ENCODE results near the gene TSPAN4.

The TSPAN4 gene

DNA sequence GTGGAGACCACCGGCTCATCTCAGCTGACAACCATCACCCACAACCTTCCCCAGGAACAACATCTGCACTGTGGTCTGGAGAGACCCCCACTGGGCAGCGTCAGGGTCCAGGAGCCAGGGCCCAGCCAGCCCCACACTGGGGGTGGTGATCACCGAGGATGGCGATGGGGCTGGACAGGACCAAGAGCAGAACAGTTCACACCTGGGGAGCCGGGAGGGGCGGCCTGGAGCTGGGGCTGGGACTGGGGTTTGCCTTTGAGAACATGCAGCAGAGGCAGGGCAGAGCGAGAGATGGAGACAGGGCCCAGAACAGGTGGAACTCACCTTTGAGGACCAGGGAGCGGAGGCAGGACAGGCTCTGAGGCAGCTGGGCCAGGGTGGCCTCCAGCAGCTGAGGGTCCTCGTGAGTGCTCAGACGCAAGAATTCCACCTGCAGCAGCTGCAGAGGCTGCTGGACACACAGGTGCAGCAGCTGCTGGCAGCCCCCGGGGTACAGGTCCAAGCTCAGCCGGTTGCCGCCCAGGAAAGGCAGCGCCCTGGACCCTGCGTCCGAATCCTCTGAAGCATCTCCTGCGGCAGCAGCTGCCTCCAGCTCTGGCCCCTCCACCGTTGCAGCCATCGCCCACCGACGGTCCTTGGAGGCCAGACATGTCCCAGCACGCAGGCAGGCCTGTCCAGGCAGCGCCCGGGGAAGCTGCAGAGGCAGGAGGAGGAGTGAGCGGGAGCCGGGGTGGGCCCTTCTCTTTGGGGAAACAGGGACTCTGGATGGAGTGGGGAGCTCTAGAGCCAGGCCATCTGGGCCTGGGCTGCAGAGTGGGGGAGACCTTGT, 38.7 kb upstream of the TSPAN4 start:
- in situ Hi-C loops (cut with MboI; ENCODE audit: low sequenced_read_pairs), result no loop called here

DNA sequence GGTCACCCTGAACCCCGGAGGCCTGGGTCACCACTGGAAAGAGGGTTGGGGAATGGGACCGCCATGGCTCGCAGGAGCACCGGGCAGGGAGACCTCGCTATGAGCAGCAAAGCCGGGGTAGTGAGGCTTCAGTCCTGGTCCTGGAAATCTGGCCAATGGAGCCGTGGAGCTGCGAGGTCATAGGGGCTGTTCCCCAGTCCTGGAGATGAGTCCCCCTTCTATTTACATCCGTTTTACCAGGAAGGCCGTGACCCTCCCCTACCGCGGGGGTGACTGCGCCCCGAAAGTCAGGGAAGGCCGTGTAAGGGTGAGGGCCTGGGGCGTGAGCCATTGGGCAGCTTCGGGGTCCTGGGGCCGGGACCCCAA, 38.1 kb upstream of the TSPAN4 start:
- in situ Hi-C loops (cut with MboI; ENCODE audit: low sequenced_read_pairs), result no loop called here

DNA sequence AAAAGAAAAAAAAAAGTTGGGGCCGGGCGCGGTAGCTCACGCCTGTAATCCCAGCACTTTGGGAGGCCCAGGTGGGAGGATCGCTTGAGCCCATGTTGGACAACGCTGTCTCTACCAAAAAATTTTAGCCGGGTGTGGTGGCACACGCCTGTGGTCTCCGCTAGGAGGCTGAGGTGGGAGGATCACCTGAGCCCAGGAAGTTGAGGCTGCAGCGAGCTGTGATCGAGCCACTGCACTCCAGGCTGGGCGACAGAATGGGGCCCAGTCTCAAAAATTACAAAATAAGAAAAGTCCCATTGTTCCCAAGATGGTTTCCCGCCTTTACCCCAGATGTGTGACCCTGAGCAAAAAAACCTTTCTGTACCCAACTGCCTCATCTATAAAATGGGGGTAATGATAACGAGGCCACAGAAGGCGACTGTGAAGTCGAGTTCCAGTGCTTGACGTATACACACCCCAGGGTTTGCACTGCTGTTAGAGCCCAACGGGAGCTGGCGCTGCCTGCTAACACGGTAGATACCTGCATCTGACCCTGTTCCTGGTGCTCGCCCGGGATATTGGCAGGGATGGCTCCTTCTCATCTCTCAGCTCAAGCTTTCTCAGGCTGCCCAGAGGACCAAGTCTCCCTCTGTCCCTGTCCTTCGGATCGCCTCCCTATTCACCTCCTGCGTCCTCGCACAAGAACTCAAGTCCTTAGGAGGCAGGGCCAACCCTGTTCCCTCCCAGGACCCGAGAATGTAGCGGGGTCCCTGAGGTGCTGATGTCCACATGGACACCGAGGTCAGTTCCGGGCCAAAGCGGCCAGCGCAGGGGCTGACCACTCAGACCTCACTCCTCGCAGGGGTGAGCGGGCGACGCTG, 34.0 kb upstream of the TSPAN4 start:
- in situ Hi-C loops (cut with MboI; ENCODE audit: low sequenced_read_pairs), result no loop called here

DNA sequence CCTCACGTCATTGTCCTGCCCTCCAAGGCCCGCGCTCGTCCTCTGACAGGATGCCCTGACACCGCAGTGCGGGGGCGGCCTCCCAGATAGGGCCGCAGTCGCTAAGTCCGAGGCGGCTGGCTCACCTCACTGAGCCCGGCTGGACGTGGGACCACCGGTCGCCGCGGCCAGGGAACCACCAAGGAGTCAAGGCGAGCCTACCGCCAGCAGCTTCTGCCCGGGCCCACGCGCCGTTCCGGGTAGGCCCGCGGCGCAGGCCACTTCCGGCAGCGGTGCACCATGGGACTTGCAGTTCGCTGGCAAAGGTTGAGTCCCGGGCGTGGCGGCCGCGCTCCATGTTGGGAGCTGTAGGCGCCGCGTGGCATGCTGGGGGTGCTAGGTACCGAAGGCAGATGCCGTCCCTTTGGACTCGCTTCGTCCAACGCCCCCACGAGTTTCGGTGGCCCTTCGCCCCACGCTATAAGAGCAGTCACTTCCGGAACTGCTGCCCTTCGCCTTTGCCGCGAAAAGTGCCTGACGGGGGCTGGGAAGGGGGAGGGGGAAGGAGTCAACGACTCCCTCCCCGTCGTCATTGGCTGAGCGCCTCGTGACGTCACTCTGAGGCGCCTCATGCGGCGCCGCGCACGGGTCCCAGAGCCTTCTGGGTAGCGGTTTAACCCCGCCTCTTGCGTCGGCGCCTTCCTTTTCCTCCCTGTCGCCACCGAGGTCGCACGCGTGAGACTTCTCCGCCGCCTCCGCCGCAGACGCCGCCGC, 33.2 kb upstream of the TSPAN4 start, which contains the start of gene RPLP2:
Gene RPLP2, plus strand, starts transcription at position 681 of the 753 bp plus-strand sequence. CDS start 268 bp downstream, outside the sequence.
- in situ Hi-C loops (cut with MboI; ENCODE audit: low sequenced_read_pairs), result no loop called here

DNA sequence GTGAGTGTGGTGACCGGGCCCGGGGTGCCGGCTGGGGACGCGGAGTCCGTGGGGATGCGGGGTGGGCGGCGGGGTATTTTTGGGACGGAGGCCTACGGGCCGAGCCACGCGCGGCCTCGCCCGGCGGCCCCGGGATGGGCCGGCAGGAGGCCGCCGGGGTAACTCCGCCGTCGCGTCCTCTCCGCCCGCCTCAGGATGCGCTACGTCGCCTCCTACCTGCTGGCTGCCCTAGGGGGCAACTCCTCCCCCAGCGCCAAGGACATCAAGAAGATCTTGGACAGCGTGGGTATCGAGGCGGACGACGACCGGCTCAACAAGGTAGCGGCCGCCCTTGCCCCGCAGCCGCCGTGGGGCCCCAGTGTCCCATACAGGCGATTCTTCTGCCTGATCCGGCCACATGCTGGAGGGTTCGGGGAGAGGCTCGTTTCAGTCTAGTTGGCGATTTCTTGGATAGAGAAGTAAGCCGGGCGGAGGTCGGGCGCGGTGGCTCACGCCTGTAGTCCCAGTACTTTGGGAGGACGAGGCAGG, 32.5 kb upstream of the TSPAN4 start:
- in situ Hi-C loops (cut with MboI; ENCODE audit: low sequenced_read_pairs), result no loop called here

DNA sequence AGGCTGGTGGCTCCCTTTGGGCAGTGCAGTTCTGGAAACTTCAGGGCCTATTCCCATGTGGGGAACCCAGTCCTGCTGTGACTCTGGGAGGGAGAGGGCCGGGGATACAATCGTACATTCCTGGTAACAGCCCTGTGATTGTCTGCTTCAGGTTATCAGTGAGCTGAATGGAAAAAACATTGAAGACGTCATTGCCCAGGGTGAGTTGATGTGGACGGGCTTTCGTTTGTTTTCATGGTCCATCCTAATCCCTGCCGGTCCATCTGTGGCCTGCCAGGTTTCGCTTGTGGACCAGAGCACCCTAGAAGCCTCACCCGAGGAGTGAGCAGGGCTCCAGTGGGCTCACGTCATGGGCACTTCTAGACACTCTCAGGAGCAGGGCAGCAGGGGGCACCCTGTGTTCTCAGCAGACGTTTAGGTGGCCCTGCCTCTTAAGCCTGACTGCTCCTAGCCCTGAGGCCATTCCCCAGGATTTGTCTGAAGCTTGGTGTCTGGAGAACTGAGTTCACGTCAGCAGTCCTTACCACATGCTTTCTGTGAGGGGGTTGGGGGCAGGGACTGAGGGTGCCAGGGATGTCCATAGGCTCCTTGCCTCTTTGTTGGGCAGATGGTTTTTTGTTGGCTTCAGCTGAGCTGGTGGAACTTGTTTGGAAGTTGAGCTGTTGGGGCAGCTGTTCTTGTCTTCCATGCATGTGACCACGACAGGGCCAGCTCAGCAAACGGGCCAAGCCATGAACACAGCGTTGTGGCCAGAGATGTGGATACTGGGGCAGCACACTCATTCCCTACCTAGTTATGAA, 31.0 kb upstream of the TSPAN4 start:
- in situ Hi-C loops (cut with MboI; ENCODE audit: low sequenced_read_pairs), result no loop called here

DNA sequence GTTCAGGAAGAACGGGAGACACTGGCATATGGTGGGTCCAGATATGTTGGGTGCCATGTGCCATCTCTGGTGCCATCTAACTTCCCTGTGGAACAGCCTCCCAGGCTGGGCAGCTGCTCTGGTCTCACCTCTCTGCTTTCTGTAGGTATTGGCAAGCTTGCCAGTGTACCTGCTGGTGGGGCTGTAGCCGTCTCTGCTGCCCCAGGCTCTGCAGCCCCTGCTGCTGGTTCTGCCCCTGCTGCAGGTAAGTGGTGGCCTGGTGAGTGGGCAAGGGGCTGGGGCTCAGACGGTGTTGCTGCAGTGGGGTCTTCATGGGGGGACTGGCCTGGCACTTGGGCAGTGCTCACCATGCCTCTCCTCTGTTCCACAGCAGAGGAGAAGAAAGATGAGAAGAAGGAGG, 30.3 kb upstream of the TSPAN4 start:
- in situ Hi-C loops (cut with MboI; ENCODE audit: low sequenced_read_pairs), result no loop called here

DNA sequence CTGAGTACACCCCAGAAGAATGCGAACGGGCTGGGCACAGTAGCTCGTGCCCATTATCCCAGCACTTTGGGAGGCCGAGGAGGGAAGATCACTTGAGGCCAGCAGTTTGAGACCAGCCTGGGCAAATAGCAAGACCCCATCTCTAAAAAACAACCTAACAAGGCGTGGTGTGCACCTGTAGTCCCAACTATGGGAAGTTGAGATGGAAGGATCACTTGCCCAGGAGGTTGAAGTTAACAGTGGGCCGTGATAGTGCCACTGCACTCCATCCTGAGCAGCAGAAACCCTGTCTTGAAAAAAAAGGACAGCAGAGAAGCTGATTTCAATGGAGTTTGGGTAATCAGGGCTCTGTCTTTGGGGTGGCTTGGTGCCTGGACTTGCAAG, 29.6 kb upstream of the TSPAN4 start:
- in situ Hi-C loops (cut with MboI; ENCODE audit: low sequenced_read_pairs), result no loop called here

DNA sequence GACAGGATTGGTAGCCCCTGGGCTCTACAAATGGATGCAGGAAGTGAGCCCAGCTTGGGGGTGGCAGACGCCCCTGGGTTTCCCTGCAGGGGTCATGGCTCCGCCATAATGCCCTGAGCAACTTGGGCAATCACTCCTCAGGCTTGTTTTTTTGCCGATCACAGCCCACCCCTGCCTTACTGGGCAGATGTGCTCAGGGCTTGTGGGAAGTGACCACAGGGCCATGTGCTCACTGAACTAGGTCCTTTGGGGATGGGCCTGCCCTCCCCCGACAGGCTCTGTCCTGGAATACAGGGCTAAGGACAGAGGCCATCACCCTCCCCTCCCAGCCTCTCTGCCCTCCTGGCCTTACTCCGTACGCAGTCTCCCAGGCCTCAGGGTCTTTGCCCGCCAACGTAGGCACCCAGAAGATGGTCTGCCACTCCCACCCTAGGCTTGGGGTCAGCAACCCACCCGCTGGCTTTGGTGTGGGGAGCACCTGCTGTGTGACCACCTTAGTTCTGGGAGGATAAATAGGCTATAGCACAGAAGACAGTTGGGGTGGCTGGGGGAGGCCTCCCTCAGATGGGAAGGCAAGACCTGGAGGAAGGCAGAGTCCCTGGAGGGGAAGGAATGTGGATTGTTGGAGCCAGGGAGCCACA, 29.1 kb upstream of the TSPAN4 start:
- in situ Hi-C loops (cut with MboI; ENCODE audit: low sequenced_read_pairs), result no loop called here

DNA sequence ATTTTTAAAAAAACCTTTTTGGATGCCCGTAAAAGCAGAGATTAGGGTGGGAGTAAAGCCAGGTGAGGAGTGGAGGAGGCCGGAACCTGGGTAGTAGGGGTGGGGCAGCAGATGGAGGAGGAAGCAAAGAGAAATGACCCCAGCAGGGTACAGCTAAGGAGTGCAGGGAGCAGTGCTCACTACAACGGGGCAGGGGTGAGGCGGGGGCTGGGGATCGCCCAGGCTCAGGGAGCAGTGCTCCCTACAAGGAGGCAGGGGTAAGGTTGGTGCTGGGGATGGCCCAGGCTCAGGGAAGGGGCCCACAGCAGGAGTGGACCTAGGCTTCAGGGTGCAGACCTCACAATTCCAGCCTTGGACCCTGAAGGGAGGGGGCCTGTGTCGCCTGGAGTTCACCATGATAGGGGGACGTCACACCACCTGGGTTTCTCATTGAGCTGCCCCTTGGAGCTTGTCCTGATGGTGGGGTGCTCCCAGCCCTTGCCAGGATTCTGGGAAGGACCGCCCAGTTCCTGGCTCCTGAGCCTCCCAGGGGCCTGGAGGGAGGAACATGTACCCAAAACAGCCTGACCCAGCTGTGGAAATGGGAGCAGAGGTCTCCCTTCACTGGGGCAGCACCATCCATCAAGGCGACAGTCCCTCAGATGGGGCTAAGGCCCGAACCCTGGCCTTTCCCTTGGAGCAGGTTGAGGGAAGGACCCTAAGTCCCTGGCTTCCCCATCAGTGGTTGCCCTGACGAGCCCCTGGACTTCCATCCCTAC, 26.8 kb upstream of the TSPAN4 start:
- in situ Hi-C loops (cut with MboI; ENCODE audit: low sequenced_read_pairs), result no loop called here

DNA sequence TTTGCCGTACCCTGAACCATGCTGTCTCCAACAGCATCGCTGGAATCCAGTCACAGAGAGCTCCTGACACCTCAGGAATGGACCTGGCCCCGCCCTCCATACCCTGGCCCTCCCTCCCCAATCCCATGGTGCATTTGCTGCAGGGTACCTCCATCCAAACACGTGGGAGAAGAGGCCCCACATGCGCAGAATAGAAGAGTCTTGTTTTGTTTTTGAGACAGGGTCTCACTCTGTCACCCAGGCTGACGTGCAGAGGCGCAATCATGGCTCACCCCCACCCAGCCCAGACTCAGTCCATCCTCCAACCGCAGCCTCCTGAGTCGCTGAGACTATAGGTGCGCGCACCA, 26.2 kb upstream of the TSPAN4 start:
- in situ Hi-C loops (cut with MboI; ENCODE audit: low sequenced_read_pairs), result no loop called here

DNA sequence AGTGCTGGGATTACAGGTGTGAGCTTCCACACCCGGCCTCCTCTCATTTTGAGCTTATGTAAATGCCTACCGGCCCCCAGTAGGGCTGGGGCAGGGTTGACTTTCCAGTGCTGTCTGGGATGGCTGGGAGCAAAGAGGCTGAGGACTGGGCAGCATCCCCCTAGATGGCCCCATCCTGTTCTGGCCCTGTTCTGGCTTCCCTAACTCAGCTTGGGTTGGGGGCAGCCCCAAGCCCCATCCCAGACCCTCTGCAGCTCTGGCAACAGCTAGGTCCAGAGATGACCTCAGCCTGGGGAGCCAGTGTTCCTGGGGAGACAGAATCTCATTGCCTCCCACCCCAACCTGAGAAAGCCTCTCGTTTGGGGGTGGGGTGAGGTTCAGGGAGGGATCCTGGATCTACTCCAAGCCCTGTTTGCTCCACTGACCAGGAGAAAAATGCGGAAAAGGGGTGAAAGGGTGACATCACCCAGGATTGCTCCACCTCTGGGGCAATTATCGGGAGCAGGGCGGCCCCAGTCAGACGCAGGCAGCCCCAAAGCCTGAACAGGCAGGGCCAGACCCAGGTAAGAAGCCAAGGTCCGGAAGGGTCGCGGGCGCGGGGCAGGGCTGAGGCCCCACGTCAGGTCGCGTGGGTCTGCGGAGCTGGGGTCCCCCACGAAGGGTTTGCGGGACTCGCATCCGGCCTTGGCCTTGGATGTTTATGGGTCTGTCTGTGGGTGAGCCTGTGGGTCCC, 24.1 kb upstream of the TSPAN4 start, which contains the start of gene PNPLA2:
Gene PNPLA2, plus strand, starts transcription at position 519 of the 733 bp plus-strand sequence. CDS start 805 bp downstream, outside the sequence.
- in situ Hi-C loops (cut with MboI; ENCODE audit: low sequenced_read_pairs), result no loop called here

DNA sequence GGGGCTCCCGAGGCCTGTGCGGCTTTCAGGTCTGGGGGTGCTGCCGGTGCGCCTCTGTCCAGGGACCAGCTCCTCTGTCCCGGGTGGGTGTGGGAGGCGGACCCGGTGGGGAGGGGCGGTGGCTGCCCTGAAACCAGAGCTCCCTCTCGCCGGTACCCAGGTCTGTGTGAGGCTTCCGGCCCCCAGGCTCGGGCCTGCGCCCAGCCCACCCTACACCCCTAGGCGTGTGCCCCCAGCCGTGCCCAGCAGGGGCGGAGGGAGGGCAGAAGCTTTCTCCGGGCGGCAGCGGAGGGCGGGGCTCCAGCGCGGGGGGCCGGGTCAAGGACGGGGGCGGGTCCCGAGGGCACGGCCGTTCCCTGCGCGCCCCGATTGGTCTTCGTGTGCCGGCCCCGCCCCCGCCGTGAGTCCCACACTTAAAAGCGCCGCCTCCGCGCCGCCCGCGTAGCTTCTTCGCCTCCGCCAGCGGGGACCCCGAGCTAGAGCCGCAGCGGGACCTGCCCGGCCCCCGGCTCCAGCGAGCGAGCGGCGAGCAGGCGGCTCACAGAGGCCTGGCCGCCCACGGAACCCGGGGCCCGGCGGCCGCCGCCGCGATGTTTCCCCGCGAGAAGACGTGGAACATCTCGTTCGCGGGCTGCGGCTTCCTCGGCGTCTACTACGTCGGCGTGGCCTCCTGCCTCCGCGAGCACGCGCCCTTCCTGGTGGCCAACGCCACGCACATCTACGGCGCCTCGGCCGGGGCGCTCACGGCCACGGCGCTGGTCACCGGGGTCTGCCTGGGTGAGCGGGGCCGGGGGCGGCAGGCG, 23.3 kb upstream of the TSPAN4 start:
- in situ Hi-C loops (cut with MboI; ENCODE audit: low sequenced_read_pairs), result no loop called here

DNA sequence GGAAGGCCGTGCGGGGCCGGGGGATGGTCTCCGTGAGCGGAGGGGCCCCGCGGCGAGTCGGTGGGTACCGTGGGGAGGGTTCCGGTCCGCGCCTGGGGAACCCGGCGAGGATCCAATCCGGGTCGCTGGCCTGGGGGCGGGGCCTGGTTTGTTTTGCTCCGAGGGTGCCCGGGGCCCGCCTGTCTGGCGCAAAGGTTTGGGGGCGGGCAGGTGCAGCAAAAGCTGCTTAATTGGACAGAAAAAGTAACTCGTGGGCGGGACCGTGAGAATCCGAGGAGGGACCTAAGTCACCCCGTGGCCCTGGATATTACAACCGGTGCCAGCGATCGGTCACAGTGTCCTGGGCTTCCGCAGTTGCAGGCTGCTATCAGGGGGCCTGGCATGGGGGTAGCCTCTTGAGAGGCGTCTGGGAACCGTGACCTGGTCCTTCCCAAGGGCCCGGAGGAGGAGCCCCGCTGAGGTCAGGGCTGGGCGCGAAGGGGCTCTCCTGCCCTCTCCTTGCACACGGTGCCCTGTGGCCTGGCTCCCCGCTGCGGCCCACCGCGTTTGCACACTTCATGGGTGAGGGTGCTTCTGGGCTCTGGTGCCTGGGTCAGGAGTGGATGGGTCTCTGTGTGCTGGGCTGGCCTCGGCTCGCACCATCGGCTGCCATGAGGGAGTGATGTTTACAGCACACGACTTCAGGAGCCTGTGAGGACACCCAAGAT, 22.6 kb upstream of the TSPAN4 start:
- in situ Hi-C loops (cut with MboI; ENCODE audit: low sequenced_read_pairs), result no loop called here

DNA sequence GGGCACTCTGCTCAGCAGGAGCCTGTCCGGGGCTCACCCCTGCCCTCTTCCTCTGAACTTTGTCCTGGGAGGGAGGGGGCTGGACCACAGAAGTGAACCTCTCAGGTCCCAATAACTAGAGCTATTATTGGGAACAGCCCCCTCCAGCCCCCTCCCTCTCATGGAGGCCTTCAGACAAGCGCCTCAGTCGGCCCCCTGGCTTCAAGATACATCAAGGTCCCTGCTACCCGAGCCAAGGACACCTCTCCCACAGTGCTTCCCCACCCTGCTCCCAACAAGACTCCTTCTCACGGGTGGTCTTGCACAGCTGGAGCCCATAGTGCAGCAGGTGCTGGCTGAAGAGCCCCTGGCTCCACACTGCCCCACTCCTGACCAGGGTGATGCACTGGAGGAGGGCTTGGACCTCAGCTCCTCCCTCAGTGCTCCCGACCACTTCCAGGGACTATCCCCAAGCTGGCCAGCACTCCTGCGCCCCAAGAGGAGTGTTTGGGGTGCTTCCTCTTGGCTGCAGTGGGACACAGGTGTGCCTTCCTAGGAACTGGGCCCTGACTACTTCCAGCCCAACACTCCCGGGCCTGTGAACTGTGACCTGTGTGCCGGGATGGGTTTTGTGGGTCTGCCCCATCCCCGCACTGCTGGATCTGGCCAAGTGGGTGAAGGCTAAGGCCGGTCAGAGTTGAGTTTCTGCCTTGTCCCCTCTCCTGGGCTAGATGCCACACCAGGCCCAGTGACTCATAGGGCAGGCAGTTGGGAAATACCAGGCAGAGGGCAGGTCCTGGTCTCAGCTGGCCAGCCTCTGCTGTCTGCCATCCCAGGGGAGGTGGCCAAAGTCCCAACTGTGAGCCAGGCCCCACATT, 21.8 kb upstream of the TSPAN4 start:
- in situ Hi-C loops (cut with MboI; ENCODE audit: low sequenced_read_pairs), result no loop called here

All from hTERT RPE-1 (cell line).